GM18873 (cell line): Measurements from ENCODE around the gene NDUFS6.
"Not testable (repeated sequence)": the region's sequence is repeated elsewhere in the genome, so short reads cannot be mapped to it uniquely, and the experiment has no call there.

Experiments used
- ATAC-seq: cut with Tn5 transposase; IDR thresholded peaks from one replicate; pipeline ENCODE4 v1.9.1; 2021; ENCODE audit warnings: mild to moderate bottlenecking, moderate library complexity, moderate number of reproducible peaks; ENCODE audit not compliant: unreplicated experiment, low FRiP score

NDUFS6 gene

DNA sequence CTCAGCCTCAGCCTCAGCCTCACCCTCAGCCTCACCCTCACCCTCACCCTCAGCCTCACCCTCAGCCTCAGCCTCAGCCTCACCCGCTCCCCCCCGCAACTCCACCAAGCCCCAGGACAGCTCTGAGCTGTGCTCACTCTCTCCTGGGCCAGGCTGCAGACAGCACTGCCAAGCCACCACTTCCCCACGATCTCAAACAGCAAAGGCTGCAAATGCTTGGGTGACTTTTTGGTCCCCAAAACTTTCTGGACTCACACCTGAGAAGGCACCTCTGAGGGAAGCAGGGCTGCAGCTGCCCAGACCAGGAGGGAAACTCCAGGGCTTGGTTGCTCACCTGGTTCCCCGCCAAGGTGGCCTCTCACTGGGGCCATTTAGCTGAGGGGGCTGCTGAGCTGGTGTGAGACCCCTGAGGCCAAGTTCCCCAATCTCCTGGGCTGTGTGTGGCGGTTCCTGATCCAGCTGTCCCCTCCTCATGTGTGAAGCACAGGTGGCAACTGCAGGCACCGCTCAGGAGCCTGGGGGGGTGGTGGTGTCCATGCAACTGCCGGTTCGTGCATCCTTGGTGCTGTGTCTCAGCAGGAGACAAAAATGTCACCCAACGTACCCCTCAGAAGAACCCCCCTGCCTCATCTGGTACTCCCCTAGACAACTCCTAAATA, 19.4 kb upstream of the NDUFS6 start:
- no peak for ATAC-seq

DNA sequence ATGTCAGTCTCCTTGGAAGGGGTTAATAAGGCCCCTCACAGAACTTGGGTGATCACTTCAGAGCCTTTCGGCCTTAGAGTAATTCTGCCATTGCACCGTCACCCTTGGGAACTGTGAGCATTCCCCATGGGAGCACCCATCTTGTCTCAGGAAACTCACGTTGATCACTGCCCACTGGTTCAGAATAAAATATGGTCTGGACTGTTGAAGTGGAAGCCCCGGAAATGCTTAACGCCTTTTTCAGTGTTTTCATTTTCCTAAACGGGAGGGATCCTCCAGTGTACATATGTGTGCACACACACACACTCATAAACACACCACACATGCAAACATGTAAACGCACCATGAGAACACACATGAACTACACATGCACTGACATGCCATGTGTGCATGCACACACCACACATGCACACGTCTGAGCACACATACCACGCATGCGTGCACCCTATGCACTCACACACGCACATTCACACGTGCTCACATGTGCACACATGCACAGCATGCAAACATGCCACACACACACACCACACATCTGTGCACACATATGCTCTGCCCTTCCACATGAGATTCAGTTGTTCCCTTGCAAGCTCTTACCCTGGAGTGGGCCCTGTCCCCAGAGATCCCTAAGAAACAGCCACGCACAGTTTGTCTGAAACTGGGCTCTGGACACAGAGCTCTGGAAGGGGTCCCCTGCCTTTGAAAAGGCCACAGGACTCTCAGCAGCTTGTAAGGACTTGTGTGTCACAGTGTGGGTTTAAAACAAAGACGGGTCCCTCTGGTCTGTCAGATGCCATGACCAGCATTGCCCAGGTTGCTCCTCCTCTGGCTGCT, 18.6 kb upstream of the NDUFS6 start:
- peak; percentile 14 for ATAC-seq

DNA sequence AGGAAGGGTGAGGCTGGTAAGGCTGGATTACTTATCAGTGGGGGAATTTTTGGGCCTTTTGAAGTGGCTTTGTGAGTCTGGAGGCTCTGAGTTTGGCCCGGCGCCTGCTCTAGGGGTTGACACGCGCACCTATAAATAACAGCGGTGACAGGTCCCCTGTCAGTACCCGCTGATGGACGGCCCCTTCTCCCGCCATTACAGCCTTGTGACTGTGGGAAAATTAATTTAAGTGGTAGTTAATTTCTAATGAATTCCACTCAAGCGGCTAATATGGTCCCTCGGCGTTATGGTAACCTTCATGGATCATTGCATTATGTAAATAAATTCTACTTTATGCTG, 18.0 kb upstream of the NDUFS6 start:
- peak; percentile 67 for ATAC-seq

- ATAC-seq: no peak
Measured at GRCh38 chr5:1784197-1785050, 16.8 kb upstream of the NDUFS6 start.

DNA sequence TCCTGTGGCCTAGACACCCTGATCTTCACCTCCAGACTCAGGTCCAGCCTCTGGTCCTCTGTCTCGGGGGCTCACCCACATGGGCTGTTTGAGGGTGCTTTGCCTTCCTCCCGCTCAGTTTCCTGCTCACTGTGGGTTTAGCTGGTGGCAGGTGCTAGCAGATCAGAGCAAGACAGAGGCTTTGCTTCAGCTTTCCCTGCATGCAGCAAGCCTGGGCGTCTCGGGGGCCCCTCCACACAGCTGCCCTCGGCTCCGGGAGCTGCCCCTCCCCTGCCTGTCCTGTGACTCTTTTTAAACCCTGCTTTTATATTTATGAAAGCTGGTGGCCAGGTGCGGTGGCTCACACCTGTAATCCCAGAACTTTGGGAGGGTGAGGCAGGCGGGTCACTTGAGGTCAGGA, 16.1 kb upstream of the NDUFS6 start:
- ATAC-seq: no peak

GRCh38 chr5:1785984-1786383, 15.2 kb upstream of the NDUFS6 start:
- no peak for ATAC-seq

DNA sequence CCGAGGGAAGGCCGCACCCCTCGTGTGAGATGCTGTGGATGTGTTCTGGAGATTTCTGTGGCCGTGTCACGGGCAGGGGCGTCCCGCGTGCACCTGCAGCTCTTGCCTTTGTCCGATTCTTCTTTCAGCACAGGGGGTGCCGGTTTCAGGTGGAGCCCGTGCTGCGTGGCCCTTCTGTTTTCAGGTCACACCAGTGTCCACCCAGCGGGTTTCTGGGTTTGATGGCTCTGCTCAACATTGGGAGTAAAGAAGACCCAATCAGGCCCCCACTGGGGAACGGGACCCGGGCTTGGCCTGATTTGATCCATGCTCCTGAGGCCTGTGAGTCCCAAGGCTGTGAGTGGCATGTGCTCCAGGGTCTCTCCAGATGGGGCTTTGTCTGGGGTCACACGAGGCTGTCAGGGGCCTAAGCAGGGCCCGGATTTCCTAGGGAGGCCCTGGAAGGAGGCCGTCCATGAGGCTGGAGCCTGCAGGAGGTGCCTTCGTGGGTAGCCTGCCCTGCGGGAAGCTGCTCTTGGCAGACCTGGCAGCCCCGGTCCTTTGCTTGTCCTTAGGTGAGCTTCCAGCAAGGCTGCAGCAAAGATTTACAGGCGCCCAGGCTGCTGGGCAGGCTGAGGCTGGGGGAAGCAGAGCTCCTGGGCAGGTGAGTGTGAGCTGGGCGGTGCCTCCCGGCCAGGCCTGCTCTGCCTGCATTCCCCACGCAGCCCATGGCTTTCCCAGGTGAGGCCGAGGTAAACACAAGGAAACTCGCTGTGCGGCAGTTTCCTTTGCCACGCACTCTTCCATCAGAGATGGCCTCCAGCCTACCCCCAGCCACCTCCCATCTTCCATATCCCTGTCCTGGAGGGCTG, 14.4 kb upstream of the NDUFS6 start:
- ATAC-seq: no peak

GRCh38 chr5:1787472-1788047, 13.6 kb upstream of the NDUFS6 start:
- ATAC-seq: no peak

DNA sequence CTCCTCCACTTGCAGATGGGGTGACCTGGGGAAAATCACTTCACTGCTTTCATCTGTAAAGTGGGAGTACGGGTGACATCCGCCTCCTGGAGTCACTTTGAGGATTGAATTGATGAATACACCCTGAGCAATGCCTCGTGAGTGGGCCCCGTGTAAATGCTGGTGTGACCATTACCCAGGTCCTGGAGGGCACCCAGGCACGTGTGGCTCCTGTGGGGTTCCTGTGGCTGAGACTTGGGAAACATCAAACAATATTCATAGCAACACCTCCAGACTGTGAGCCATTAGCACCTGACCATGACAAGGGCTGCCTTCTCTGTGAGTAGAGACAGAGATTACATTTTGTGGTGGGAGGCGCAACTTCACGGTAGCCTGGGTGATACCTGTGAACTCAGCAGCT, 13.0 kb upstream of the NDUFS6 start:
- ATAC-seq: no peak

GRCh38 chr5:1788828-1789227, 12.4 kb upstream of the NDUFS6 start:
- ATAC-seq: no peak

GRCh38 chr5:1789438-1789833, 11.8 kb upstream of the NDUFS6 start:
- ATAC-seq: not testable (repeated sequence)

GRCh38 chr5:1789834-1790471, 11.3 kb upstream of the NDUFS6 start:
- ATAC-seq: no peak

- ATAC-seq: no peak
Measured at GRCh38 chr5:1791176-1791575, 10.0 kb upstream of the NDUFS6 start.

DNA sequence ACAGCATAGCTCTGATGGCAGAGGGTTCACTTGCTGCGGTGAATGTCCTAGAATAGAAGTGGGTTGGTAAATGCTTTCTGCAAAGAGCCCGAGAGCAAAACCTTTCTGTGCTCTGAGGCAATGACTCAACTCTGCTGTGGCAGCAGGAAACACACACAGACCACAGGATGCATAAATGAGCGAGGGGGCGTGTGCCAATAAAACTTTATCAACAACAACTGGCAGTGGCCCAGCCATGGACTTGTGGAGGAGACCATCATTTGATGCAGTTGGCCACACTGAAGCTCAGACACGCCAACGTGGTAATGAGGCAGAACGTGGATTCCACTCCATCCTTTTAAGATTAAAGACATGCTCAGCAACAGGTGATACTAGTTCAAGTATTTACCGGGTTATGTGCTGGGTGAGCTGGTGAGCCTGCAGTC, 8.4 kb upstream of the NDUFS6 start:
- peak; percentile 98 for ATAC-seq

DNA sequence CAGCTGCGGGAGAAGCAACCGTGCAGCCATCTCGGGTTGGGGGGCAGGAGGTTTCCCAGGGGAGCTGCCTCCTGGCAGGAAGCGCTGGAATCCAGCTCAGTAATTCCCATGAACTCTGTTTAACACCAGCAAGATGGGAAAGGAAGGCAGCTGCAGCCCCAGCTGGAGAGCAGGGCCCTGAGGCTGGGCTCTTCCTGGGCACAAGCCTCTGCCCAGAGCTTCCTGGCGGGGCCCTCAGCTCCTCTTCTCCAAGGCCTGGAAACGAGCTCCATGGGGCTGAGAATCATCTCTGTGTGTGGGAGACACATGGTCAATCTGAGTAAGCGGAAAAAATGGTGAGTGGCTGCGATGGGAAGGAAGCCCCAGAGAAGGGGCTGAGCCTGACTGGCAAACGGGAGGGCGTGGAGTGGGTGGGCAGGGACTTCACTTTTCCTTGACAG, 7.9 kb upstream of the NDUFS6 start:
- ATAC-seq: no peak

DNA sequence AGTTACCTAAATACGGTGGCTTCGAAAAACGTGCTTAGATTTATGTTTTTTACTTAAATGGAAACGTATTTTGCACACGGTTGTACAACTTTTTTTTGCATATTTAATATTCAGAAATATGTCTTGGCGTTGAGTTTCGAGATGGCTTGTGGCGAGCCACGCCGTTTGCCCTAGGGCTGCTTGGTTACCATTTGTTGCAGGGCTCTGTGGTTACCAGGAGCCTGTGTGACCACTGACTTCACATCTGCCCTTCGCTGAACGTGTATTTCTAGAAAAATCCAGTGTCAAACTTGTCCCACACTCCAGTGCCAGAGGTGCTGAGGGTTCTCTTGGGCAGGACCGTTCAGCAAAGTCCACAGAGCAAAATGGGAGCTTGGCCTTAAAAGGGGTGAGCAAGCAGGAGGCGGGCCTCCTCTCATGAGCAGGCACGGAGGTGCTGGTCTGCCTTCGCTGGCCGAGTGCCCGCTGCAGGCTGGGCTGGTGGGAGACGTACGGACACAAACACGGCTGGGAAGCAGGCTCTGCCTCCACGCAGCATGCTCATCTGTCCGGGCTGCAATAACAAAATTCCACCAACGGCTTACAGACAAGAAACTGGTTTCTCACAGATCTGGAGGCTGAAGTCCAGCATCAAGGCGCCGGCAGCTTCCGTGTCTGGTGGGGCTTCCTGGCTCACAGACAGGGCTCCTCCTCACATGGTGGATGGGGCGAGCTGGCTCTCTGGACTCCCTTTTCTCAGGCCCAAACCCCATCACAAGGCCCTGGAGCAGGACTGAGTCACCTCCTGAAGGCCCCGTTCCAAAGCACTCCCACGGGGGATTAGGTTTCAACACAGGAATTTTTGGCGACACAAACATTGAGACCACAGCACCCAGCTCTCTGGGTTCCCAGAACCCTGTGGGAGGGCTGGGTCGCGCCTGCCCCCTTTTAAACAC, 7.0 kb upstream of the NDUFS6 start:
- no peak for ATAC-seq

- ATAC-seq: no peak
Measured at GRCh38 chr5:1794901-1795290, 6.3 kb upstream of the NDUFS6 start.

DNA sequence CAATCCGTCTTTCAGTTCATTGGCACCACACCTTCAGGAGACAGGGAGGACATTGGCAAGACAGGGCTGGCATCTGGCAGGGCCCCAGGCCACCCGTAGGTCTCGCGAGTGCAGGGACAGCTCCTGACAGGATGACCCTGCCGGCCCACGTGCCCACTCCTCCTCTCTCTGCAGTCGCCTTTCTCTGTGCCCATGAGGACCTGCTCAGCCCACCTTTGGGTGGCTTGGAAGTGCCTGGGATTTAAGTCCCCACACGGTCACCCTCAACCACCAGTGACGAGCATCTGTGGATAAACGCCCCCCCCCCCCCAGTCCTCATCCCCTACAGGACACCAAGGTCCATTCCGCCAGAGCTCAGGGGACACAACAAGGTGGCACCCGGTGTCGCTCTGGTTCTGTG, 5.7 kb upstream of the NDUFS6 start:
- ATAC-seq: no peak
